ENCODE data around the gene INTS4. TPM values are rescaled to one million over a fixed set of nuclear protein-coding genes. Genes with fewer than 3 reads are reported as not detected.
"Not testable (repeated sequence)": the region's sequence is repeated elsewhere in the genome, so short reads cannot be mapped to it uniquely, and the experiment has no call there.

INTS4 gene
- total and polyA plus RNA-seq, 2 of the 4 experiments (the other 2 are of a cell fraction) = 24.0 to 52.5 TPM

- H3K9me3 ChIP-seq (ENCODE audit: control insufficient read depth, insufficient read depth, low read length); BruUV-seq (replicated peaks); H2BK120ac ChIP-seq (ENCODE audit: low read depth, low read length); H2BK5ac ChIP-seq (ENCODE audit: low read depth, low read length, poor library complexity, severe bottlenecking); H3K4me3 ChIP-seq (ENCODE audit: insufficient read depth, low read depth, low read length); H3K56ac ChIP-seq (ENCODE audit: extremely low read depth, insufficient read depth, low read length); H4K20me1 ChIP-seq (ENCODE audit: insufficient read depth, low read length); H2BK20ac ChIP-seq (ENCODE audit: low read depth, low read length); H3K27ac ChIP-seq (ENCODE audit: insufficient read depth, low read length); H4K8ac ChIP-seq (ENCODE audit: low read depth in 2 of 2, low read length in 2 of 2); H4K91ac ChIP-seq (ENCODE audit: insufficient read depth, low read depth, low read length); H2AK9ac ChIP-seq (replicated peaks; ENCODE audit: low read depth, low read length, poor library complexity); intact Hi-C loops (cut with micrococcal nuclease); H3K18ac ChIP-seq (ENCODE audit: low read depth, low read length); H3K14ac ChIP-seq (replicated peaks; ENCODE audit: low read depth, low read length); H3K36me3 ChIP-seq (ENCODE audit: control insufficient read depth, insufficient read depth, low read length); H3K23ac ChIP-seq (ENCODE audit: low read depth, low read length); H3K4me1 ChIP-seq (ENCODE audit: control insufficient read depth, insufficient read depth, low read length); H3K27me3 ChIP-seq (ENCODE audit: control insufficient read depth, insufficient read depth, low read length); POLR2A ChIA-PET (ENCODE audit: unreplicated experiment); H4K5ac ChIP-seq (ENCODE audit: low read depth, low read length); ATAC-seq (ENCODE audit: low read depth); H3K4ac ChIP-seq (ENCODE audit: low read depth, low read length); DNase-seq; H3K79me1 ChIP-seq (ENCODE audit: low read depth in 1 of 2, low read length in 2 of 2); dilution Hi-C loops (cut with HindIII; ENCODE audit: low sequenced_read_pairs, unreplicated experiment); H2BK15ac ChIP-seq (ENCODE audit: low read depth, low read length); H2AK5ac ChIP-seq (ENCODE audit: low read depth, low read length); H3K9me1 ChIP-seq (ENCODE audit: insufficient read depth, low read length); in situ Hi-C loops (cut with MboI; ENCODE audit: low sequenced_read_pairs); H2AFZ ChIP-seq (replicated peaks; ENCODE audit: low read length, poor library complexity); H3K4me2 ChIP-seq (ENCODE audit: low read depth, low read length); H3K9ac ChIP-seq (ENCODE audit: low read depth, low read length); CTCF ChIA-PET: not testable (repeated sequence)
These were observed 104.3 kb downstream of the INTS4 start for GRCh38 chr11:77890100-77890614.

GRCh38 chr11:77889045-77889444, 105.4 kb downstream of the INTS4 start:
- H3K9ac ChIP-seq (ENCODE audit: low read depth, low read length); H2BK5ac ChIP-seq (ENCODE audit: low read depth, low read length, poor library complexity, severe bottlenecking); H3K4ac ChIP-seq (ENCODE audit: low read depth, low read length); H3K9me3 ChIP-seq (ENCODE audit: control insufficient read depth, insufficient read depth, low read length); H3K14ac ChIP-seq (replicated peaks; ENCODE audit: low read depth, low read length); BruUV-seq (replicated peaks); H4K20me1 ChIP-seq (ENCODE audit: insufficient read depth, low read length); H3K23ac ChIP-seq (ENCODE audit: low read depth, low read length); H3K79me1 ChIP-seq (ENCODE audit: low read depth in 1 of 2, low read length in 2 of 2); H4K5ac ChIP-seq (ENCODE audit: low read depth, low read length); H4K91ac ChIP-seq (ENCODE audit: insufficient read depth, low read depth, low read length); H3K36me3 ChIP-seq (ENCODE audit: control insufficient read depth, insufficient read depth, low read length); H3K4me3 ChIP-seq (ENCODE audit: insufficient read depth, low read depth, low read length); dilution Hi-C loops (cut with HindIII; ENCODE audit: low sequenced_read_pairs, unreplicated experiment); CTCF ChIA-PET; H3K56ac ChIP-seq (ENCODE audit: extremely low read depth, insufficient read depth, low read length); H3K4me2 ChIP-seq (ENCODE audit: low read depth, low read length); H2AK9ac ChIP-seq (replicated peaks; ENCODE audit: low read depth, low read length, poor library complexity); H2AK5ac ChIP-seq (ENCODE audit: low read depth, low read length); in situ Hi-C loops (cut with MboI; ENCODE audit: low sequenced_read_pairs); H4K8ac ChIP-seq (ENCODE audit: low read depth in 2 of 2, low read length in 2 of 2); H2AFZ ChIP-seq (replicated peaks; ENCODE audit: low read length, poor library complexity); POLR2A ChIA-PET (ENCODE audit: unreplicated experiment); H3K4me1 ChIP-seq (ENCODE audit: control insufficient read depth, insufficient read depth, low read length); H3K9me1 ChIP-seq (ENCODE audit: insufficient read depth, low read length); H2BK120ac ChIP-seq (ENCODE audit: low read depth, low read length); DNase-seq; ATAC-seq (ENCODE audit: low read depth); H2BK20ac ChIP-seq (ENCODE audit: low read depth, low read length); H3K27me3 ChIP-seq (ENCODE audit: control insufficient read depth, insufficient read depth, low read length); H3K27ac ChIP-seq (ENCODE audit: insufficient read depth, low read length); H2BK15ac ChIP-seq (ENCODE audit: low read depth, low read length); H3K18ac ChIP-seq (ENCODE audit: low read depth, low read length); intact Hi-C loops (cut with micrococcal nuclease): not testable (repeated sequence)
- no CpG with 5 or more reads among the region's 5 CpGs for WGBS, 2 experiments (ENCODE audit: extremely low coverage in 2 of 2, insufficient read length in 1 of 2)

Measured in IMR-90 (cell line).